ENCODE measurements around the gene TEP1.

- TF ChIP-seq, protein P1, sequence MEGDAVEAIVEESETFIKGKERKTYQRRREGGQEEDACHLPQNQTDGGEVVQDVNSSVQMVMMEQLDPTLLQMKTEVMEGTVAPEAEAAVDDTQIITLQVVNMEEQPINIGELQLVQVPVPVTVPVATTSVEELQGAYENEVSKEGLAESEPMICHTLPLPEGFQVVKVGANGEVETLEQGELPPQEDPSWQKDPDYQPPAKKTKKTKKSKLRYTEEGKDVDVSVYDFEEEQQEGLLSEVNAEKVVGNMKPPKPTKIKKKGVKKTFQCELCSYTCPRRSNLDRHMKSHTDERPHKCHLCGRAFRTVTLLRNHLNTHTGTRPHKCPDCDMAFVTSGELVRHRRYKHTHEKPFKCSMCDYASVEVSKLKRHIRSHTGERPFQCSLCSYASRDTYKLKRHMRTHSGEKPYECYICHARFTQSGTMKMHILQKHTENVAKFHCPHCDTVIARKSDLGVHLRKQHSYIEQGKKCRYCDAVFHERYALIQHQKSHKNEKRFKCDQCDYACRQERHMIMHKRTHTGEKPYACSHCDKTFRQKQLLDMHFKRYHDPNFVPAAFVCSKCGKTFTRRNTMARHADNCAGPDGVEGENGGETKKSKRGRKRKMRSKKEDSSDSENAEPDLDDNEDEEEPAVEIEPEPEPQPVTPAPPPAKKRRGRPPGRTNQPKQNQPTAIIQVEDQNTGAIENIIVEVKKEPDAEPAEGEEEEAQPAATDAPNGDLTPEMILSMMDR (IDR thresholded peaks at IDR 0.05), result no peak
- no peak for TF ChIP-seq ZFX (IDR thresholded peaks at IDR 0.05; ENCODE audit: borderline replicate concordance)
These were observed at the start of gene TEP1 for GRCh38 chr14:20412876-20413743.
